GM12865 (cell line): ENCODE data around the gene MSMP.

ENCODE experiments used
- DNase-seq: peaks from one replicate; pipeline ENCODE4 v3.0.0; 2010; ENCODE audit warnings: low read depth
- H3K4me3 ChIP-seq: 2 replicates; pipeline ENCODE4 v1.5.1; 2011; ENCODE audit warnings: mild to moderate bottlenecking, low read depth, low read length, control low read depth
- TF ChIP-seq, protein P1 (sequence below): IDR thresholded peaks from 2 replicates; pipeline ENCODE4 v1.5.1; 2011; ENCODE audit warnings: low read length, control low read depth, low read depth, inconsistent platforms; ENCODE audit not compliant: insufficient read depth; ENCODE audit errors: missing control alignments

MSMP gene

DNA sequence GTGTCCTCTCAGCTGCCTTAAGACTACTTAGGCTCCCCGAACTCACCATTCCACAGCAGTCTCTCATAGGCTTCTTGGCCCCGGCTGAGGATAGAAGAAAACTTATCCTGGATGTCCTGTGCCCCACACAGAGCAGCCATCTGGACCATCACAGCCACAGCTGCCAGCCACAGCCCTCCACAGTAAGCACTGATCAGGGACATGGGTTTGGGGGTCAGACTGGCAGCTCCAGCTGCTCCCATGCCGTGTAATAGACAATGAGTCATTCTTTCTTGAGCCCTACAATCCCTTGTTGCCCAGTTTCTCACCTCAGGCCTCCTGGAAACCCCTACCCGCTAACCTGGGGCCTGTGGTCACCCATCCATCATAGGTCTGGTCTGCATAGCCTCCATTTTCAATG lies 15.9 kb downstream of the MSMP start:
- TF ChIP-seq, protein P1, sequence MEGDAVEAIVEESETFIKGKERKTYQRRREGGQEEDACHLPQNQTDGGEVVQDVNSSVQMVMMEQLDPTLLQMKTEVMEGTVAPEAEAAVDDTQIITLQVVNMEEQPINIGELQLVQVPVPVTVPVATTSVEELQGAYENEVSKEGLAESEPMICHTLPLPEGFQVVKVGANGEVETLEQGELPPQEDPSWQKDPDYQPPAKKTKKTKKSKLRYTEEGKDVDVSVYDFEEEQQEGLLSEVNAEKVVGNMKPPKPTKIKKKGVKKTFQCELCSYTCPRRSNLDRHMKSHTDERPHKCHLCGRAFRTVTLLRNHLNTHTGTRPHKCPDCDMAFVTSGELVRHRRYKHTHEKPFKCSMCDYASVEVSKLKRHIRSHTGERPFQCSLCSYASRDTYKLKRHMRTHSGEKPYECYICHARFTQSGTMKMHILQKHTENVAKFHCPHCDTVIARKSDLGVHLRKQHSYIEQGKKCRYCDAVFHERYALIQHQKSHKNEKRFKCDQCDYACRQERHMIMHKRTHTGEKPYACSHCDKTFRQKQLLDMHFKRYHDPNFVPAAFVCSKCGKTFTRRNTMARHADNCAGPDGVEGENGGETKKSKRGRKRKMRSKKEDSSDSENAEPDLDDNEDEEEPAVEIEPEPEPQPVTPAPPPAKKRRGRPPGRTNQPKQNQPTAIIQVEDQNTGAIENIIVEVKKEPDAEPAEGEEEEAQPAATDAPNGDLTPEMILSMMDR = no peak
- no peak for DNase-seq
- H3K4me3 ChIP-seq = no peak overlapping the region

DNA sequence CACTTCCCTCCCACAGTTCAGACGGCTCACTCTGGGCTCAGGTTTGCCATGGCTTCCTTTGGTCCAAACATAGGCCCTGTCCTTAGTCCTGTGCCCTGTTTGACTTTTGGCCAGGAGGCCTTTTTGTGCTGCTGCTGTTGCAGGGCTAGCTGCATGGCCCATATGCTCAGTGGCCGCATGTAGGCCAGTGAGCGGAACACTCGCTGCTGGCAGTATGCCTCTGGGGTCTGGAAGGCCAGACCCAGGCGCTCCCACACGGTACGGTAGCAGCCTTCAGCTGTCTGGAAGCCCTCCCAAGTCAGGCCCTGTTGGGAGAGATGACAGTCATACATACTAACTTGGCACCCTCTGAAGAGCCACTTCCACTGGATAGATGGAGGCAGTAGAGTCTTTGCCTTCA lies 16.9 kb downstream of the MSMP start:
- H3K4me3 ChIP-seq = no peak overlapping the region
- DNase-seq = no peak
- TF ChIP-seq, protein P1 = no peak

DNA sequence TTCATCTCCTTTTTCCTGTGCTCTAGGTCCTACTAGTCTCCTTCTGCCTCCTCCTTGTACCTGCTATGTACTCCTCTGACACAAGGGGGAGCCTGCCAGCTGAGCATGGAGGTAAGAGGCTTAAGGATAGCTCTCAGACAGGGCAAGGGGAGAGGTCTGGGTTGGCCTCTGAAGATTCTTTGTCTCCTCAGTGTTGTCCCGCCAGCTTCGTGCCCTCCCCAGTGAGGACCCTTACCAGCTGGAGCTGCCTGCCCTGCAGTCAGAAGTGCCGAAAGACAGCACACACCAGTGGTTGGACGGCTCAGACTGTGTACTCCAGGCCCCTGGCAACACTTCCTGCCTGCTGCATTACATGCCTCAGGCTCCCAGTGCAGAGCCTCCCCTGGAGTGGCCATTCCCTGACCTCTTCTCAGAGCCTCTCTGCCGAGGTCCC lies 17.9 kb downstream of the MSMP start:
- TF ChIP-seq, protein P1 = peak; percentile 91
- peak; percentile 85 for DNase-seq
- H3K4me3 ChIP-seq = no peak overlapping the region

DNA sequence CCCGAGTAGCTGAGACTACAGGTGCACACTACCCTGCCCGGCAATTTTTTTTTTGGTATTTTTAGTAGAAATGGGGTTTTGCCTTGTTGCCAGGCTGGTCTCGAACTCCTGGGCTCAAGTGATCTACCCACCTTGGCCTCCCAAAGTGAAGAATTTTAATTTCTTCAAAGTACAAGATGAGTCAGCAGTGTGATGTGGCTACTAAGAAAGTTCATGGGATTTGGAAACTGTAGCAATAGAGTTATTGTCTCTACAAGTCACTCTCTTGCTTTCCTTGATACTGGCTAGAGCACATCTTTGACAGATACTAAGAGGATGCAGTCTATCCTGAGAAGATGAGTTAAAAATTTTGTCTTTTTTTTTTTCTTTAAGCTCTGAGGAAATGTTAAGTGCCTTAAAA lies 20.0 kb downstream of the MSMP start:
- no peak overlapping the region for H3K4me3 ChIP-seq
- no peak for DNase-seq
- TF ChIP-seq, protein P1 = no peak

DNA sequence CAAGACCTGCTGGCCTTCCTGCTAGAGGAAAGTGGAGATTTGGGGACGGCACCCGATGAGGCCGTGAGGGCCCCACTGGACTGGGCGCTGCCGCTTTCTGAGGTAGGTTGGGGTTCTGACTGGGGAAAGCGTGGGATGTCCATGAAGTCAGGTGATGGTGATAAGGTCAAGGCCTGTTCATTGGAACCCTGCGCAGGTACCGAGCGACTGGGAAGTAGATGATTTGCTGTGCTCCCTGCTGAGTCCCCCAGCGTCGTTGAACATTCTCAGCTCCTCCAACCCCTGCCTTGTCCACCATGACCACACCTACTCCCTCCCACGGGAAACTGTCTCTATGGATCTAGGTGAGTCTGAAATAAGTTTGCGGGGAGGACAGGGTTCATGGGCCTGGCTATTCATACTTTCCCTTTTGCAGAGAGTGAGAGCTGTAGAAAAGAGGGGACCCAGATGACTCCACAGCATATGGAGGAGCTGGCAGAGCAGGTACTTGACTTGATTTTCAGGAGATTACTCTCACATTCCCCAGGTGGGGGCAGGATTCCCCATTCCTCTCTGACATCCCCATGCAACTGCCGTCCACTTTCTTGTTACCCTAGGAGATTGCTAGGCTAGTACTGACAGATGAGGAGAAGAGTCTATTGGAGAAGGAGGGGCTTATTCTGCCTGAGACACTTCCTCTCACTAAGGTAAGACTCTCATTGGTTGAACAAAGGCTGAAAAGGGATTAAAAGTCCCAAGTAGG lies 21.1 kb downstream of the MSMP start:
- H3K4me3 ChIP-seq = peak overlapping the region; percentile 87
- TF ChIP-seq, protein P1 = no peak
- peak; percentile 57 for DNase-seq

DNA sequence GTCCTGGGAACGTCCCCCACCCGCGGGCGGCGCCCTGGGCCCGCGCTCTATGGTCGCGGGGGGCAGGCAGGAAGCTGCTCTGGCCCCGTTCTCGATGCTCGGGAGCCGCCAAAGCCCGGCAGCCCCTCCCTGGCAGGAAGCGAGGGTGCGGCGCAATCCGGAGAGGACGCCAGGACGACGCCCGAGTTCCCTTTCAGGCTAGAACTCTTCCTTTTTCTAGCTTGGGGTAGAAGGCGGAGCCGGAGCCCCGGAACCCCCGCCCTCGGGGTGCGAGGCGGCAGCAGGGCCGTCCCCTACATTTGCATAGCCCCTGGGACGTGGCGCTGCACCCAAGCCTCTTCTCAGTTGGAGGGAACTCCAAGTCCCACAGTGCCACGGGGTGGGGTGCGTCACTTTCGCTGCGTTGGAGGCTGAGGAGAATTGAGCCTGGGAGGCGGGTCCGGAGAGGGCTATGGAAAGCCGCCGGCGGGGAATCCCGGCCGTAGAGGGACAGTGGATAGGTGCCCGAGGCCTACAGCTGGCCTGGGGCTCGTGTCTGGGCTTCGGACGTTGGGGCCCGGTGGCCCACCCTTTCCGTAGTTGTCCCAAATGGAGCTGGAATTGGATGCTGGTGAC lies 21.8 kb downstream of the MSMP start, which contains the start of the genes CREB3 and TLN1:
TSS of gene CREB3 (plus strand) at position 482 of the 615 bp plus-strand sequence. CDS start at position 589, 107 bp downstream.
TSS of gene TLN1 (minus strand) at position 11 of the 615 bp plus-strand sequence. CDS start 6,501 bp downstream, outside the sequence.
- peak; percentile 99 for DNase-seq
- H3K4me3 ChIP-seq = peak within 1 kb of the TSS; percentile 87
- TF ChIP-seq, protein P1 = peak; percentile 14
